NCI-H510A (cell line): Measurements from ENCODE around the gene ASB3.
"Not testable (repeated sequence)": the region's sequence is repeated elsewhere in the genome, so short reads cannot be mapped to it uniquely, and the experiment has no call there.

Experiments used
- DNase-seq: peaks from one replicate; lab custom pipeline; 2025; lab: John Stamatoyannopoulos, UW

The ASB3 gene

DNA sequence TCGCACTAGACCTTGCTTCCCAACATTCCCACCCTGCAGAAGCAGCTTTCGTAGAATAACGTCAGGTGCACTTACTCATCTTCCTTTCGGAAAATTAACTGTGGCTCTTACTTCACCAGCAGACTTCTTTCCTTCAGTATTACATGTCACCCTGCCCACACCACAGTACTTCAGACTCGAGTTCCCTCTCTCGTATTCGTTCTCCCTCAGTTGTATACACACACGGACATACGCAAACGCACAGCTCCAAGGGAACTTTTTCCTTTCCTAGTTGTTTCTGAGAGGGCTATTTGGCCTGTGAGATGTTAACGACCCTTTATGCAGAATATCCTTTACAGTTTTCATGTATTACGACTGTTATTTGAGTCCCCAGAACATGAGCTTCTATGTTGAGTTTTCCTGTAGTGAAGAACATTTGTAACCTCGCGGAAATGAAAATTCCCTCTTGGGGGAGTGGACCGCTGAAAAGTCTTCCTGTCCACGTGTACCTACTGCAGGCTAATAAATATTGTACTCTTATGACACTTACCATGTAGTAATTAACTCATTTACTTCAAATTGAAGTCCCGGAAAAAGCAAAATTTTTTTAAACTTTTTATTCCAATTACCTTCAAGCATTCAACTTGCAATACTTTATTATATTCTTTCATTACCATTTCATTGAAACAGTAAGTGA lies 999 bp upstream of the ASB3 start:
- no peak for DNase-seq

GRCh38 chr2:53786352-53786704 lies 425 bp downstream of the ASB3 start:
- DNase-seq, result no peak

DNA sequence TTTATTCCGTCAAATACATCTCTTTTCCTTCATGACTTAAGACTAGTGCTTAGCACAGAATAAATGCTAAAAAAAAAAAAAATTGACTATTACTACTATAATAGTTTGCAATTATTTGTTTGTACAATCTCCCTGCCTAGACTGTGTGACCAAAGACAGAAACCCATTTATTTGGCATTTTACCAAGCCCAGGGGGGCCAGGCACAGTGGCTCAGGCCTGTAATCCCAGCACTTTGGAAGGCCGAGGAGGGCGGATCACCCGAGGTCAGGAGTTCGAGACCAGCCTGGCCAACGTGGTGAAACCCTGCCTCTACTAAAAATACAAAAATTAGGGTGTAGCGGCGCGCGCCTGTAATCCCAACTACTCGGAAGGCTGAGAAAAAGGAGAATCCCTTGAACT lies 1.4 kb downstream of the ASB3 start:
- DNase-seq, result no peak

DNA sequence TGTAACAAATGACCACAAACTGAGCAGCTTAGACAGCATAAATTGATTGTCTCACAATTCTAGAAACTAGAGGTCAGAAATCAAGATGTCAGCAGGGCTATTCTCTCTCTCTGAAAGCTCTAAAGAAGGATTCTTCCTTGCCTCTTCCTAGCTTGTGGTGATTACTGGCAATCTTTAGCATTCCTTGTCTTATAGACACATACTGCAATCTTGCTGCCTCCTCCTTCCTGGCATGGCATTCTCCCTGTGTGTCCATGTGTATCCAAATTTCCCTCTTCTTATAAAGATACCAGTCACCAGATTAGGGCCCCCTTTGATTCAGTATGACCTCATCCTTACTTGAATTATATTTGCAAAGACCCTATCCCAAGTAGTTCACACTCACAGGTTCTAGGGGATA lies 2.3 kb downstream of the ASB3 start:
- DNase-seq, result no peak

GRCh38 chr2:53782676-53783075 lies 4.1 kb downstream of the ASB3 start:
- no peak for DNase-seq

DNA sequence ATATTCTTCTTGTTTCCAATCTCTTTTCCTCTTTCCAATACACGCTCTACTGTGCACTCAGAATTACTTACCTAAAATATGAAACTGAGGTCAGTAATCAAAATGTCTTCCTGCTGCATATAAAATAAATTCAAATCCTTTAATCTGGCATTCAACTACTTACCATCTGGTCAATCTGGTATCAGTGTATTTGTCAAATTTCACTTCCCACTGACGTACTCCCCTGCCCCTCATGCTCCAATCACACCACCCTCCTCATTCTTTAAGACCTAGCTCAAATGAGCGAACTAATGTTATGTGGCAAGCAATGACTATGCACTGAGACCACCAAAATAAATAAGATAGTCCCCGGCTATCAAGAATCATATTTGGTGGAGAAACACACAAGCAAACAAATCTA lies 6.7 kb downstream of the ASB3 start:
- DNase-seq, result no peak

DNA sequence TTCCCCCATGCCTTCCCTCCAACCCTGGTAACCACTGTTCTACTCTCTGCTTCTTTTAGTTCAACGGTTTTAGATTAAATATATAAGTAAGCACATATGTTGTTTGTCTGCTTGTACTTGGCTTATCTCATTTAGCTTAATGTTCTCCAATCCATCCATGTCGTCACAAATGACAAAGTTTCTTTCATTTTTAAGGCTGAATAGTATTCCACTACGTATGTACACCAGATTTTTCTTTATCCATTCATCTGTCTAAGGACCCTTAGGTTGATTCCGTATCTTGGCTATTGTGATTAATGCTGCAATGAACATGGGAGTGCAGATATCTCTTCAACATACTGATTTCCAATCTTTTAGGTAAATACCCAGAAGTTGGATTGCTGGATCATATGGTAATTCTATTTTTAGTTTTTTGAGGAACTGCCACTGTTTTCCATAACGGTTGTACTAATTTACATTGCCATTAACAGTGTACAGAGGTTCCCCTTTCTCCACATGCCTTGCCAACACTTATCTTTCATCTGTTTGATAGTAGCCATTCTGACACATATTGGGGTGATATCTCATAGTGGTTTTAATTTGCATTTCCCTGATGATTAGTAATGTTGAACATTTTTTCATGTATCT lies 8.1 kb downstream of the ASB3 start:
- DNase-seq, result no peak

DNA sequence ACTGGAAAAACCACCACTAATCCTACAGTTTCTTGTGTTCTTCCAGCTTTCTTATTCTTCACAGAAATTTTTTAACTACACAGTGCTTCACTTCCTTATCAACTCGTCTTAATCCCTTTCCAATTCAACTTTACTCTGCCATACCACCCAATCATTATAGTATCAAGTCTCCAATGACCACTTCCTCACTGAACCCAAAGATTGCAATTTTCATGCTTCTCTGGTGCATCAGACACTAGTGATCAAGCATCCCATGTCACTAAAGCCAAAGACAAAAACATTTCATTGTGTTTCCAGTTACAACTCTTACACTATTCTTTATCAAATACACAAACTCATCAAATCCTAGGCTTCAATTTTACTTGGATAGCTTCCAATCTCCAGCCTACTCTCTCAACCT lies 9.6 kb downstream of the ASB3 start:
- DNase-seq, result no peak

DNA sequence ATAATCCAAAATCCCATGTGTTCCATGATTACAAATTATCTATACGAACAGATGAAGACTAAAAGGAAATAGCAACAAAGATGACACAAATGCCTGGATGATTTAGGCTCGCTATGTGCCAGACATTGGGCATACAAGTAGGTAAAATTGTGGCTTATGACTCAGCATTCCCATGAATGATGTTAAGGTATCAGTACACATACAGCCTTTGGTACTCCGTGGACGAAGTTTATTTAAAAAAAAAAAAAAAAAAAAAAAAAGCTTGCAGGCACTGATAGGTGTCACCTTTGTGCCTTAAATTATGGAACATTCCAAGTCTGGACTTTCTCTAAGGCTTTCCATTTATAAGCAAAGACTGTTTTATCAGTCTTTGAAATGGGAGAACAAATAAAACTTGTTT lies 16.5 kb downstream of the ASB3 start:
- no peak for DNase-seq

DNA sequence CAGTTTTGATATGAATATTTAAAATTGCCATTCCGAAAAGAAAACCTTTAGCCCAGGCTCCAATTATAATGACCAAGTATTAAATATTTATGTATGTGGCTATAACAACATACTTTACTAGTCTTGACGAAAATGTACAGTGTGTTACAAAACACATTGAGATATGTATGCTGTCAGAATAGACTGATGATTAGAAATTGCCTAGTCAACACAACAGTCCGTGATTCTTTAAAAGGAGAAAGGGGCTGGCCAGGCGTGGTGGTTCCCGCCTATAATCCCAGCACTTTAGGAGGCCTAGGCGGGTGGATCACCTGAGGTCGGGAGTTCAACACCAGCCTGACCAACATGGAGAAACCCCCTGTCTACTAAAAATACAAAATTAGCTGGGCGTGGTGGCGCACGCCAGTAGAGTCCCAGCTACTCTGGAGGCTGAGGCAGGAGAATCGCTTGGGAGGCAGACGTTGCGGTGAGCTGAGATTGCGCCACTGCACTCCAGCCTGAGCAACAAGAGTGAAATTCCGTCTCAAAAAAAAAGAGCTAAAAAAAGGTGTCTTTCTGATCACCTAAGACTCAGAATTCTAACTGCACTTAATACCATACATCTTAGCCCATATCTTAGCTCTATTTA lies 17.3 kb downstream of the ASB3 start:
- no peak for DNase-seq

DNA sequence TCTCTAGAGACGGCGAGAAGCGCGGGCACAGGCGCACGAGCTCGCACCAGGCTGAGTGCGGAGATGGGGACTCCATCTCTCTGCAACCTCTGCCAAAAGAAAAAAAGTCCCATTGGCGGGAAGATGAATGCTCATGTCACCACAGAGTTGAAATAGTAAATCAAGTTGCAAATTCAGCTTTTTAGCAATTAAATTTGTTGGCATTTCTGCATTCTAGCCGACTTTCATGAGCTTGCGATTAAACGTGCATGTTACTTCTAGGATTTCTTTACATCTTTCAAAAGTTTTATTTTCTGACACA lies 18.6 kb downstream of the ASB3 start:
- no peak for DNase-seq

DNA sequence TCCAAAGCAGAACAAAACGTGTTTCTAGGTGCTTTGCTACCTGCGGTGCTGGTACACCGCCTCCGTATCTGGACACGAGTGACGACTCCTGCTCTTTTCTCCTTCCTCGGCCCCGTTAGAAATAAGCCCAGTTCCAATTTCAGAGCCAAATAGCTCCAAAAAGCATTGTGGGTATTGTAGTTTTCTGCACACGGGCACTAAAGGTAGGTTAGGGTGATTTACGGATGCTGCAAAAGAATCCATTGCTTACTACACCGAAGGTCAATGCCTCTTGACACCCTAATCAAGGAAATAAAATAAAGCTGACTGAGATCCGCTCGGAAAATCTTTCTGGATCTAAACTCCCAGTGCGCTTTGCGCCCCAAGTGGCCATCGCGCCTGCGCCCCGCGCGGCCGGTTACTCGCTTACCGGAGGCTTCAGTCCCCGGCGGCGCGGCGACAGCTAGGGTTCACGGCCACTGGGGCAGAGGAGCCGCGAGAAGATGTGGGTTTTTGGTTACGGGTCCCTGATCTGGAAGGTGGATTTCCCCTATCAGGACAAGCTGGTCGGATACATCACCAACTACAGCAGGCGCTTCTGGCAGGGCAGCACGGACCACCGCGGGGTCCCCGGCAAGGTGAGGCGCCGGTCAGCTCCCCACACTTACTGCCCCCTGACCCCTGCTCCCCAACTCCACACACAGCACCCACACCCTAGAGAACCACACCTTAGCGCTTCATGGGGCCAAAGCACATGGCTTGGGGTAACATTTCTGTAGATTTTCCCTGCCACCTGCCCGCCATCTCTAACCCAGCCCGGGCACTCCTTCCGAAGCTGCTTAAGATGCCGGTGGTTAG lies 19.1 kb downstream of the ASB3 start, which contains the start of gene CHAC2:
TSS of gene CHAC2 (plus strand) at position 400 of the 837 bp plus-strand sequence. CDS start at position 483, 83 bp downstream.
- peak; percentile 68 for DNase-seq

DNA sequence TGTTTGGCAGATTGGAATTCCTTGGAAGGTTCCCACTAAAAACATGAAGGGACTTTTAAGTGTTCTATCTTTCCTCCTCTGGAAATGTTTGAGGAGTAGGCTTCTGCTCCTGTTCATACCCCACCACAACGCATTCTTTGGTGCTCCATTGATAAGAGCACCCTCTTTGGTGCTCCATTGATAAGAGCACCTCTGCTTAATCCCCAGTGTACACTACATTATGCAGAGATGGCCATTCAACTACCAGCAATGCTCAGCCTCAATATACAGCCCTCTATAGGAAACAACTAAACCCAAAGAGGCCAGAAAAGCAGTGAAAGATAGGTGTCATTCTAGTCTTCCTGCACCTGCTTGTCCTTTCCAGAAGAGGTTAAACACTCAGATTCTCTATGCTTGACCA lies 21.0 kb downstream of the ASB3 start:
- DNase-seq, result no peak

- not testable (repeated sequence) for DNase-seq
Measured at GRCh38 chr2:53757206-53757605, 29.5 kb downstream of the ASB3 start.

DNA sequence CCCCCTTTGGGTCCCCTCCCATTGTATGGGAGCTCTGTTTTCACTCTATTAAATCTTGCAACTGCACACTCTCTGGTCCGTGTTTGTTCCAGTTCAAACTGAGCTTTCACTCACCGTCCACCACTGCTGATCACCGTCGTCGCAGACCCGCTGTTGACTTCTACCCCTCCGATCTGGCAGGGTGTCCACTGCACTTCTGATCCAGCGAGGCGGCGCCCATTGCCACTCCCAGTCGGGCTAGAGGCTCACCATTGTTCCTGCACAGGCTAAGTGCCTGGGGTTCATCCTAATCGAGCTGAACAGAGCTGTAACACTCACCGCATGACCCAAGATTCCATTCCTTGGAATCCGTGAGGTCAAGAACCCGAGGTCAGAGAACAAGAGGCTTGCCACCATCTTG lies 30.1 kb downstream of the ASB3 start:
- no peak for DNase-seq

DNA sequence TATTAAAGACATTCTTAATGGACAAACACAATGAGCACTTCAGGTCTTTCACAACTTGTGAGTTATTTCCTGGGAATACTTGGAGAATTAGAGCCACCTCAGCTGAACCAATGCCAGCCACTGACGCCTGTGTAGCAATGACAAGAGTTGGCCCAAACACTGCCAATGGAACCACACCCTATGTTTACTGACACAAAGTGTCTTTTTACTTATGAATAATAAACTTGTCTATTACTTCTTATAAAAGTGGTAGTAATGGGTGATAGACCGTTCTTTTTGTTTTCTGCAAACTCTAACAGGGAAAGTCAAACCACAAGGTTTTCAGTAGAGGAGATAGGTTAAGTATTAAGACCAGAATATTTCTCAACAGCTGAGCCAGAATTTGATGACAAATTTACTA lies 31.6 kb downstream of the ASB3 start:
- no peak for DNase-seq

DNA sequence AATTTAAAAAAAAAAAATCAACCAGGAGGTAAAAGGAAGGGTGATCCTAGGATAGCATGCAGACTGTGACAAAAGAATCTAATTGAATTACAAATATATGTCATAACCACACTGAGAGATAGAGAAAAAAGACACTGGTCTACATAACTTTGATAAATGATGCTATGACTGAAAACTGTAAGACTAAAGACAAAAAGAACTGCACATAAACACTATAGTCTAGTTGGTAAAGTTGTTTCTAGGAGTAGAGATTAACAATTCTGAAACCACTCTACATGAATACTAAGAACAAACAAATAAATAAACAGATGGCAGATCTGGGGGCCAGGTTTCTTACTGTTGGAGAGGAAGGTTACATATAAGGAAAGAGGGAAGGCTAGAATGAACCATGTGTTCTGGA lies 33.7 kb downstream of the ASB3 start:
- DNase-seq, result no peak

DNA sequence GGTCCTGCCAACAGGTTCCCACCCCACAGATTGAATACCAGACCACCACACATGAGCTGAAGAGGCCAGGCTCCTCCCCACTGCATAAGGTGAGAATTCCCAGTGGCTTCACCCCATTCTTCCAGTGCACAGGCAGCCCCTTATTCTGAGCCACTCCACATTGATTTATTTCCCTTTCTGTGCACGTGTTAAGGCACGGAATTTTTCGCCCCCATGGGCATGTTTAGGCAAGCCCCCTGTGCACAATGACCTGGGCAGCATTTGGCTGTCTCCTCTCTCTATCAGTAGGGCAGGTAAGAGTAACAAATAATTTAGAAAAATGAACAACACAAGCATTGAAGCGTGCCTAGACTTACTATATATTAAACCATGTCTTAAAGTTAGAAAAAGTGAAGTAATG lies 34.4 kb downstream of the ASB3 start:
- no peak for DNase-seq

DNA sequence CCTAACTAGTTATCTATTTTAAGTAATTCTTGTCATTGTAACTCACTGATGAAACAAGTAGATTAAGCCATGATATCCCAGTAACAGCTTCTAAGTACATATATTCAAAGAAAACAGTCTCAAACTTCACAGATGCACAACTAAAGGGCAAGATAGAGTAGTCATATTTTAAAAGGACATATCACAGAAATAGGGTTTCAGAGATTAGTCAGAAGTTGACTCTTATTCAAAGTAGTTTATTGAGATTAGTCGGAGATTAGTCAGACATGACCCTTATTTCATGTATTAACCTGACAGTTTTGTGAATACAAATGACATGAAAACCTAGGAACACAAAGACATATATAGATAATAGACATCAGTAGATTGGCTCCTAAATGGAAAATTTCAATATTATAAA lies 35.0 kb downstream of the ASB3 start:
- DNase-seq, result no peak

DNA sequence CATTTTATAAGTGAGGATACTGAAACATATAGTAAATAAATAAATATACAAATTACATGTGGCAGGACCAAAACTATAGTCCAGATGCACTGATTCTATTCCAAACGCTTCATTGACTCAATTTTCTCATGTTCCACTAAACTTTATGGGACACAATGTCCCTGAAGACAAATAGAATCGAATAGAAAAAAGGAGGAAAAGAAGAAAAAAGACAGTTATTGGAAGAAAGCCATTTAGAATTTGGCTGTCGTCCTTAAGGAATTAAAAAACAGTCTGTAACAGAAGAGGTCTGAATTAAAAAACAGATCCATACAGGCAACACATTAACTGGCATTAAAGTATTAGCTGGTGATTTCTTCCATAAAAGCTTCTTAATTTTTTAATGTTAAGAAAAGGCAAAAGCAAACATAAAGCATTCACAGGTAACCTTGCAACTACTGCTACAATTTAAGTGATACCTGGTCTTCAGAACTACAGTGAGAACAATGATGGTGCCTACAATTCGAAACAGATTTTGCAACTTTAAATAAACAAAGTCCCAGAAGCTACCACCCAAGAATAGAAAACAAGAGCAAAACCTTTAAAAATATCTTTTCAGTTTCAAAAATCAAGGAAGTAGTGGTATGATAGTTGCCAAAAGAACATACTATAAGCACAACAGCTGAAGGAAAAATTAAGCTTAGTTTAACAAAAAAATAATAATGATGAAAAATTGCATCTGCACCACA lies 36.5 kb downstream of the ASB3 start:
- no peak for DNase-seq

- no peak for DNase-seq
Measured at GRCh38 chr2:53744395-53745065, 42.2 kb downstream of the ASB3 start.

DNA sequence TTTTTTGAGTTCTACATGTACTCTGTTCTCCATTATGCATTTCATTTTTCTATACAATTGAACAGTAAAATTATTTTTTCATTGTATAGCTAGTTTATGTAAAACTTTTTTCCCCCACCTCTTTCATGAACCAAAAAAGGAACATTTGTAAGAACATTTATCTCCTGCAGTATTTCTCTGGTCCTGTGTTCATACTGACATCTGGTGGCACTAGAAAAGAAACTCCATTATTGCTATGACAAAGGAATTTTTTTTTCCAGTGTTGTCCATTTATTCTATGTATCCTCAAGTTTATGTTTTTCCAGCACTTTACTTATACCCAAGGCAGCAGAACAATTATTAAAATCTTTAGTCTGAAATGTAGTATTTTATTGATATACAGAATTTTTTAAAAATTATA lies 46.6 kb downstream of the ASB3 start:
- DNase-seq, result no peak
